ENCODE measurements around the gene DNAJC3. TPM values are rescaled to one million over a fixed set of nuclear protein-coding genes. Genes with fewer than 3 reads are reported as not detected.

Gene DNAJC3
- total RNA-seq, 1 donor from 2014 or later = 9.5 TPM

GRCh38 chr13:95714142-95714832 is 37.3 kb downstream of the DNAJC3 start:
- no peaks in the 10 kb centered on the region for H3K4me1 Mint-ChIP-seq (ENCODE audit: low read depth, unreplicated experiment)
- no peak for TF ChIP-seq CTCF (IDR thresholded peaks at IDR 0.05; ENCODE audit: partially characterized antibody, unreplicated experiment)
- H3K27me3 Mint-ChIP-seq (ENCODE audit: unreplicated experiment) = no peaks in the 10 kb centered on the region
- DNase-seq = no peak
- H3K36me3 Mint-ChIP-seq (ENCODE audit: unreplicated experiment) = peaks cover 12% of the 10 kb centered on the region
- H3K9me3 Mint-ChIP-seq (ENCODE audit: unreplicated experiment) = no peaks in the 10 kb centered on the region
- H3K27ac Mint-ChIP-seq (ENCODE audit: unreplicated experiment) = no peak overlapping the region
- no peak overlapping the region for H3K4me3 Mint-ChIP-seq (ENCODE audit: unreplicated experiment)

GRCh38 chr13:95716231-95716630 is 39.3 kb downstream of the DNAJC3 start:
- H3K4me3 Mint-ChIP-seq (ENCODE audit: unreplicated experiment) = no peak overlapping the region
- H3K4me1 Mint-ChIP-seq (ENCODE audit: low read depth, unreplicated experiment) = no peaks in the 10 kb centered on the region
- H3K9me3 Mint-ChIP-seq (ENCODE audit: unreplicated experiment) = no peaks in the 10 kb centered on the region
- TF ChIP-seq CTCF (IDR thresholded peaks at IDR 0.05; ENCODE audit: partially characterized antibody, unreplicated experiment) = no peak
- H3K27me3 Mint-ChIP-seq (ENCODE audit: unreplicated experiment) = no peaks in the 10 kb centered on the region
- no peak overlapping the region for H3K27ac Mint-ChIP-seq (ENCODE audit: unreplicated experiment)
- no peak for DNase-seq
- H3K36me3 Mint-ChIP-seq (ENCODE audit: unreplicated experiment) = peaks cover 12% of the 10 kb centered on the region

GRCh38 chr13:95722241-95722640 is 45.3 kb downstream of the DNAJC3 start:
- Mint-ChIP-seq H3K36me3 (ENCODE audit: unreplicated experiment) (peaks cover 5% of the 10 kb centered on the region), H3K4me1 (ENCODE audit: low read depth, unreplicated experiment) (no peaks in the 10 kb centered on the region), H3K27me3 (ENCODE audit: unreplicated experiment) (no peaks in the 10 kb centered on the region), H3K9me3 (ENCODE audit: unreplicated experiment) (peaks cover 1% of the 10 kb centered on the region), H3K4me3 (ENCODE audit: unreplicated experiment) (no peak overlapping the region), H3K27ac (ENCODE audit: unreplicated experiment) (no peak overlapping the region)
- DNase-seq = no peak
- TF ChIP-seq CTCF (IDR thresholded peaks at IDR 0.05; ENCODE audit: partially characterized antibody, unreplicated experiment) = no peak

GRCh38 chr13:95723438-95723837 is 46.5 kb downstream of the DNAJC3 start:
- Mint-ChIP-seq H3K4me3 (ENCODE audit: unreplicated experiment) (no peak overlapping the region), H3K4me1 (ENCODE audit: low read depth, unreplicated experiment) (no peaks in the 10 kb centered on the region), H3K36me3 (ENCODE audit: unreplicated experiment) (no peaks in the 10 kb centered on the region), H3K27ac (ENCODE audit: unreplicated experiment) (no peak overlapping the region), H3K27me3 (ENCODE audit: unreplicated experiment) (no peaks in the 10 kb centered on the region), H3K9me3 (ENCODE audit: unreplicated experiment) (peaks cover 1% of the 10 kb centered on the region)
- no peak for DNase-seq
- TF ChIP-seq CTCF (IDR thresholded peaks at IDR 0.05; ENCODE audit: partially characterized antibody, unreplicated experiment) = no peak

GRCh38 chr13:95724252-95724651 is 47.3 kb downstream of the DNAJC3 start:
- Mint-ChIP-seq H3K4me3 (ENCODE audit: unreplicated experiment) (no peak overlapping the region), H3K27ac (ENCODE audit: unreplicated experiment) (no peak overlapping the region)

More at GRCh38 chr13:95724252-95724651, 47.3 kb downstream of the DNAJC3 start:
- no peak for DNase-seq
- Mint-ChIP-seq H3K4me1 (ENCODE audit: low read depth, unreplicated experiment) (no peaks in the 10 kb centered on the region), H3K9me3 (ENCODE audit: unreplicated experiment) (peaks cover 1% of the 10 kb centered on the region), H3K36me3 (ENCODE audit: unreplicated experiment) (no peaks in the 10 kb centered on the region), H3K27me3 (ENCODE audit: unreplicated experiment) (no peaks in the 10 kb centered on the region)
- no peak for TF ChIP-seq CTCF (IDR thresholded peaks at IDR 0.05; ENCODE audit: partially characterized antibody, unreplicated experiment)
